OCI-LY3 (cell line): ENCODE data around the gene THSD7B.

Source experiments
- H2AFZ ChIP-seq: fragments of 200-600, 300-600 bp; shearing (Covaris generic); 2 replicates; pipeline ENCODE4 v1.6.0; 2014; ENCODE audit warnings: antibody characterized with exemption, low read depth, low read length
- H3K27ac ChIP-seq: fragments of 200-600, 300-600 bp; sonication (generic); 2 replicates; pipeline ENCODE4 v1.5.1; 2014; ENCODE audit warnings: mild to moderate bottlenecking, low read length, moderate library complexity, mixed read lengths
- H3K27me3 ChIP-seq: fragments of 200-600, 300-600 bp; sonication (generic); 2 replicates; pipeline ENCODE4 v1.6.1; 2014; ENCODE audit warnings: low read depth, low read length, mixed read lengths
- H3K36me3 ChIP-seq: fragments of 200-600, 300-600 bp; sonication (generic); replicated peaks from 2 replicates; pipeline ENCODE3; 2014; ENCODE audit warnings: low read depth, low read length, mixed read lengths
- H3K4me1 ChIP-seq: fragments of 300-600, 200-600 bp; sonication (generic); 2 replicates; pipeline ENCODE4 v1.6.1; 2014; ENCODE audit warnings: low read length, mixed read lengths
- H3K4me2 ChIP-seq: fragments of 200-600, 300-600 bp; sonication (generic); 2 replicates; pipeline ENCODE4 v1.6.1; 2014; ENCODE audit warnings: low read length, mixed read lengths
- H3K4me3 ChIP-seq: fragments of 300-600, 200-600 bp; sonication (generic); 2 replicates; pipeline ENCODE4 v1.5.1; 2014; ENCODE audit warnings: antibody characterized with exemption, mild to moderate bottlenecking, low read length, moderate library complexity
- H3K79me2 ChIP-seq: fragments of 300-600, 200-600 bp; shearing (Covaris generic); 2 replicates; pipeline ENCODE4 v1.6.1; 2014; ENCODE audit warnings: mild to moderate bottlenecking, low read length, mixed read lengths
- H3K9ac ChIP-seq: fragments of 300-600, 200-600 bp; shearing (Covaris generic); 2 replicates; pipeline ENCODE4 v1.6.0; 2014; ENCODE audit warnings: mild to moderate bottlenecking, low read length, moderate library complexity
- H3K9me3 ChIP-seq: fragments of 200-600, 300-600 bp; shearing (Covaris generic); 2 replicates; pipeline ENCODE4 v1.6.1; 2014; ENCODE audit warnings: low read length, mixed read lengths; ENCODE audit not compliant: insufficient read depth
- H4K20me1 ChIP-seq: fragments of 200-600, 300-600 bp; sonication (generic); 2 replicates; pipeline ENCODE4 v1.6.1; 2016; ENCODE audit warnings: low read length, mixed read lengths; ENCODE audit not compliant: insufficient read depth
- CTCF ChIP-seq: fragments of 200-600, 300-600 bp; sonication (generic); IDR thresholded peaks from 2 replicates; pipeline ENCODE4 v1.5.1; 2014; ENCODE audit warnings: antibody characterized with exemption, low read length, low read depth
- EZH2phosphoT487 ChIP-seq: fragments of 200-600 bp; shearing (Covaris generic); IDR thresholded peaks from 2 replicates; pipeline ENCODE4 v1.6.1; 2018; ENCODE audit warnings: antibody characterized with exemption, mixed run types, low read depth

Gene THSD7B

DNA sequence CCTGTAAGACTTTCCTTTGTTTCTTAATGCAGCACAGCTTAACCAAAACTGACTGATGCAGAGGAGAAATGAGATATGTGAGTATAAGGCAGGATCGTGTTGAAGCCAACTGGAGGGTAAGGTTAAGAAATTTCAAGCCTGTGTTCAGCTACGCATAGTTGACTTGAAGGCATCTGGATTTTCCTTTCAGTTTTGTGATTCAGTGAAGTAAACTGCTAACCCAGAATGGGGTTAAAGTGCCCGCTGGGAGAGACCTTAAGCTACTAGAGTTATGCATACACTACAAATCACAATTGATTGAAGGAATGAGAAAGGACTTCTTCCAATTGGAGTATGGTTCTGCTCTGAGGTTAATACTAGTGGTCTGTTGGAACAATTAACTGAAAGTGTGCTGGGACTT is 22.6 kb downstream of the THSD7B start:
- TF ChIP-seq EZH2phosphoT487 = no peak
- Histone ChIP-seq H3K27me3 (0 out of 2 replicates have a peak, but pooled peaks cover 8% of the 10 kb centered on the region), H3K9ac (no peak overlapping the region), H3K9me3 (no peaks in the 10 kb centered on the region), H3K79me2 (no peaks in the 10 kb centered on the region), H3K4me1 (no peaks in the 10 kb centered on the region), H3K27ac (no peak overlapping the region), H3K4me2 (no peak overlapping the region), H2AFZ (no peak overlapping the region), H3K4me3 (no peak overlapping the region), H4K20me1 (no peaks in the 10 kb centered on the region), H3K36me3 (no peaks in the 10 kb centered on the region)

- Histone ChIP-seq H3K36me3 (no peaks in the 10 kb centered on the region), H3K79me2 (no peaks in the 10 kb centered on the region), H4K20me1 (no peaks in the 10 kb centered on the region), H3K4me1 (no peaks in the 10 kb centered on the region), H2AFZ (no peak overlapping the region), H3K27ac (no peak overlapping the region), H3K27me3 (0 out of 2 replicates have a peak, but pooled peaks cover 4% of the 10 kb centered on the region), H3K4me3 (no peak overlapping the region), H3K9me3 (no peaks in the 10 kb centered on the region), H3K4me2 (no peak overlapping the region), H3K9ac (no peak overlapping the region)
- TF ChIP-seq EZH2phosphoT487 (no peak), CTCF (no peak)
Observed at GRCh38 chr2:136796339-136796738, 31.0 kb downstream of the THSD7B start.

DNA sequence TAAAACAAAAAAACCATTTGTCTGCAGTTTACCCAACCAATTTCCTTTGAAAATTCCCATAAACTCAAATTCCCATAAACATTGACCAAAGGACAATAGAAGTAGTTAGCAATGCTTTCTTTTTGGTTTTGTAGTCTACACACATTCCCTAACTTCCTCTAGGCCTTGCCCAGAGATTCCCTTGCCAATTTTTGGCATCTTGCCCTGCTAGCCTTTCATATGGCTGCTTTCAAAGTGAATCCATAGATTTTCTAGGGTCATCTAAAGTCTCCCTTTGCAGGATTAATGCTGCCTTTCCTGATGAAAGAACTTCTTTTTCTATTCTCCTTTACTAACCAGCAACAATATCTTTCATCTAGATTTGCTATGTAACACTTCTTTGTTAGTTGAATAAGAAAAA is 33.4 kb downstream of the THSD7B start:
- Histone ChIP-seq H2AFZ (no peak overlapping the region), H3K4me1 (no peaks in the 10 kb centered on the region), H3K27ac (no peak overlapping the region), H3K36me3 (no peaks in the 10 kb centered on the region), H3K9ac (no peak overlapping the region), H4K20me1 (no peaks in the 10 kb centered on the region), H3K27me3 (no peaks in the 10 kb centered on the region), H3K79me2 (no peaks in the 10 kb centered on the region), H3K9me3 (no peaks in the 10 kb centered on the region), H3K4me2 (no peak overlapping the region), H3K4me3 (no peak overlapping the region)
- TF ChIP-seq EZH2phosphoT487 (no peak), CTCF (no peak)

- H3K9me3 ChIP-seq = no peaks in the 10 kb centered on the region
- no peaks in the 10 kb centered on the region for H3K79me2 ChIP-seq
- no peaks in the 10 kb centered on the region for H3K27me3 ChIP-seq
- H3K4me1 ChIP-seq = no peaks in the 10 kb centered on the region
- no peaks in the 10 kb centered on the region for H4K20me1 ChIP-seq
- H3K36me3 ChIP-seq = no peaks in the 10 kb centered on the region
- no peak overlapping the region for H3K27ac ChIP-seq
- TF ChIP-seq EZH2phosphoT487 = no peak
- no peak for TF ChIP-seq CTCF
- no peak overlapping the region for H2AFZ ChIP-seq
- H3K9ac ChIP-seq = no peak overlapping the region
- no peak overlapping the region for H3K4me3 ChIP-seq
- H3K4me2 ChIP-seq = no peak overlapping the region
Observed at GRCh38 chr2:136801661-136802060, 36.3 kb downstream of the THSD7B start.

- no peaks in the 10 kb centered on the region for H3K36me3 ChIP-seq
- H3K9ac ChIP-seq = no peak overlapping the region
- peak overlapping the region; percentile 20 for H3K4me2 ChIP-seq
- no peaks in the 10 kb centered on the region for H3K79me2 ChIP-seq
- no peak overlapping the region for H3K27ac ChIP-seq
- H3K9me3 ChIP-seq = no peaks in the 10 kb centered on the region
- no peaks in the 10 kb centered on the region for H4K20me1 ChIP-seq
- no peak overlapping the region for H2AFZ ChIP-seq
- no peaks in the 10 kb centered on the region for H3K4me1 ChIP-seq
- TF ChIP-seq EZH2phosphoT487 = no peak
- no peaks in the 10 kb centered on the region for H3K27me3 ChIP-seq
- no peak overlapping the region for H3K4me3 ChIP-seq
Observed at GRCh38 chr2:136809998-136810397, 44.7 kb downstream of the THSD7B start.
